SKM-1 (cell line): Measurements from ENCODE around the gene GIMAP5.
A peak's percentile ranks its signal among the peaks of the same experiment; 100 is the strongest.

ENCODE experiments used
- DNase-seq: peaks from one replicate; lab custom pipeline; 2025; ENCODE audit not compliant: unreplicated experiment; lab: John Stamatoyannopoulos, UW

The GIMAP5 gene

DNA sequence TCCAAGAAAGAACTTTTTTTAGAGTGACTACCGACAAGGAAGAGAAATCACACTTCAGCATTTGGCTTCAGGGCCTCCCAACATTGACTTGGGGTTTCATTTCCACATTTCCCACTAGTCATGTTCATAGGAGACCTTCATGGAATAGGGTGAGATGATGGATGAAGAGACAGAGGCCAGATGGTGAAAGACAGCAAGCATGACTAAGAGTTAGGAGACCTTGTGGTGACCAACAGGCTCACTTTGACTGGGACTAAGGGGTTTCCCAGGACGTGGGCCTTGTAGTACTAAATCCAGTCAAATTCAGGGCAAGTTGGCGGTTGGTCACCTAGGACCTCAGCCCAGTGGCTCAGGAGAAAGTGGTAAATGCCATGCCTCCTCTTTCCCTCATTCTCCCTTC is 3.0 kb upstream of the GIMAP5 start:
- no peak for DNase-seq

DNA sequence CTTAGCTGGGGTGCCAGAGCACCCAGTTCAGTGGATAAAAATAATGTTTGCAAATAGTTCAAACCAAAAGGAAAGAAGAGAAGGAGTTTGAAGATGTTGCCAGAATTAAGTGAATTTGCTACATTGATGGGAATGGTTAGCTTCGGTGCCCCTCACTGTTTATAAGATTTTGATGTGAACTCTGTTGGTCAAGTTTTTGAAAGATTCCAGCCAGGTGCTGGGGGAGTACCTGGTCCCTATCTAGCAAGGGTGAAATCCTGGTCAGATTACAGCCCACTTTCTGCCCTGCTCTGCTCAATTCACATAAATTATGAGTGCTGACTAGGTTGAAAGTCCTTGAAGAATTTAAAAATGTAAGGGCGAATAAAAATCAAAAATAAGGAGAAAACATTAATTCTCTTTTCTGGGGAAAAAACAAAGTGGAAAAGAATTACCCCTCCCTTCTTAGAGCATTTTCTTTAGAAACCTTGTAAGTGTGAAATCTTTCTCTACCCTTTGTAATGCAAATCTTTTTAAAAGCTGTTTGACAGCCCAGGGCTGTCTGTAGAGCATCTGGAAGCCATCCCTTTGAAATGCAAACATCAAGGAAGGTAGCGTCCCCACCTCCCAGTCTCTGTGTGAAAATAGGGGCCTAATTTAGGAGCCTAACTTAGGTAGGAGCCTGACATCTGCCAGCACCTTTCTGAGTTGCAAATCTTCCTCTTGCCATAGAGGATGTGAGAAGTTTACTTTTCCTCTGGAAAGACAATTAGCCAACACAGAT is 1.4 kb upstream of the GIMAP5 start:
- DNase-seq: no peak

DNA sequence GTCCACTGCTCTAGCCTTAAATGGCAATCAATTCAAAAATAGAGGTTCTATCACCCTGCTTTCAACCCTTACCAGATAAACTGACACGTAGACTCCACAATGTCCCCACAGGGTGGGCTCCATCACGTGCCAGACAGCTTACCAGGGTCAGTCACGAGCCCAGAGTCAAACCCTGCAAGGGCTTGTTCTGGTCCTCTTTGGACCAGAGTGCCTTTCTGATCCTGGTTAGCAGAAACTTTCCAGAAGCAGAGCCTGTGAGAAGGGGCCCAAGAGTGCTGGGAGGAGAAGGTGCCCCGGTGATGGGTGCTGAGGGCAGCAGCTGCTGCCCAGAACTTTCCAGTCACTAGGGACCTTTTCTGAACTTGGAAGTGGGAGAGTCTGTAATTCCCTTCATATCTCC is 354 bp upstream of the GIMAP5 start:
- no peak for DNase-seq

DNA sequence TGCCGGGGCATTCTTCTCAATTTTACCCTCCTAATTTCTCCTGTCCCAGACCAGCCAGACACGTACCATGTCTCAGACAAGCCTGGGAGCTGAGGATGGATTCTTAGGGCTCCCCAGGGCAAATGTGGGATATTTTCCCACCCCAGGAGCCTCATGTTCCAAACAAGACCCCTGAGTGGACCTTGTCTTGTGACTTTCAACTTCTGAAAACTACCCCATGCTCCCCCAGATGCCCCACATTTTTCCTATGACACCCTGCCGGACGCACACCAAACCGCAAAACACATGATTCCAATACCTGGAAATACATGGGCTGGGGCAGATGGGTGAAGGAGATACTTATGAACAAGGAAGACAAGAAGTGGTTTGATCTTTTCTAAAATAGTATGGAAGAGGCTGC is 874 bp downstream of the GIMAP5 start:
- DNase-seq: no peak

DNA sequence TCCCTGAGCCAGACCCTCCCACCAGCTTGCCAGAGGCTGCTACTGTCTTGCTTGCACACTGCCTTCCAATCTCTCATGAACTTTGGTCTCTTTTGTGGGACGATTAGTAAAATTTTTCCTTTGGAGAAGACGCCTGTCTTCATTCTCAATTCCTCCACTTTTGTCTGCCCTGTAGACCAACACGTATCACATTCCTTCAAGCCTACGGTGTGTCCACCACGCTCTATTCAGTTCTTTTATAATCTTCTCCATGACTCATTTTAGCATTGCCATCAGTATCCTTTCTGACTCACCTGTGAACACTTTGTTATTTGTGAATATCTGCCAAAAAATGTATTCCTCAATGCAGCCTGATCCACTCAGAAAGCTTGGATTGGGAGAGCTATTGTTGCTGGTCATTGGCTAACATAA is 1.4 kb downstream of the GIMAP5 start:
- DNase-seq: no peak

DNA sequence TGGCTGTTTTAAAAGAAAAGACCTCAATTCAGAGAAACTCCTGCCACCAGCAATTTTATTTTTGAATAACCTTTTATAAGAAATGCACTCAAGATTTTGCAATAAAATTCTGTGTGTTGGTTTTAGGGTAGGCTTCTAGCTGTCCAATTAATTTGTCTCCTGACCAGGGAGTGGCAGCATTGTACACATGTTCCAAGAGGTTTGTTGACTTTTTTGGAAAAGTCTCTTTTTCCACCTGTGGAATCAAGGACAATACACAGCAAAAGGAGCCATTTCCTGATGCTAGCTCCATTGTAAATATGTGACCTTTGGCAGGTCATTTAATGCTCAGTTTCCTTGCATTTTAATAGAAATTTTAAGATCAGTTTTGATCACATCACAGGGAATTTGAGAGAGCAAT is 1.8 kb downstream of the GIMAP5 start:
- no peak for DNase-seq

DNA sequence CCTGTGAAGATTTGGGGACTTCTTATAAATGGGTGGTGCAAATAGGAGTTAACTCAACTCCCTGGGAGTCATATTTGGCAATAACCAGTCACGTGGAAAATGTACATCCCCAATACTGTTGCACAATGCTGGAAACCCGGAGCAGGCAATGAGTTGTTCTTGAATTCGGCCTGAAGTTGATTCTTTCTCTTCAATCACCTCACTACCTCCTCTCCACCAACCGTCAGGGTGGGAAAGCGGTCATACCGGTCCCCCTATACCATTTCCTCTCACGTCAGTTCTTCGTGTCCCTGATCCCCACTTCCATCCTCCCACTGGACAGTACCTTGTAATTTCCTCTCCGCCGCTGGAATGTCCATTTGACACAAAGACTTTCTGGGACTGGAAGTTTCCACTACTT is 2.8 kb downstream of the GIMAP5 start:
- no peak for DNase-seq

DNA sequence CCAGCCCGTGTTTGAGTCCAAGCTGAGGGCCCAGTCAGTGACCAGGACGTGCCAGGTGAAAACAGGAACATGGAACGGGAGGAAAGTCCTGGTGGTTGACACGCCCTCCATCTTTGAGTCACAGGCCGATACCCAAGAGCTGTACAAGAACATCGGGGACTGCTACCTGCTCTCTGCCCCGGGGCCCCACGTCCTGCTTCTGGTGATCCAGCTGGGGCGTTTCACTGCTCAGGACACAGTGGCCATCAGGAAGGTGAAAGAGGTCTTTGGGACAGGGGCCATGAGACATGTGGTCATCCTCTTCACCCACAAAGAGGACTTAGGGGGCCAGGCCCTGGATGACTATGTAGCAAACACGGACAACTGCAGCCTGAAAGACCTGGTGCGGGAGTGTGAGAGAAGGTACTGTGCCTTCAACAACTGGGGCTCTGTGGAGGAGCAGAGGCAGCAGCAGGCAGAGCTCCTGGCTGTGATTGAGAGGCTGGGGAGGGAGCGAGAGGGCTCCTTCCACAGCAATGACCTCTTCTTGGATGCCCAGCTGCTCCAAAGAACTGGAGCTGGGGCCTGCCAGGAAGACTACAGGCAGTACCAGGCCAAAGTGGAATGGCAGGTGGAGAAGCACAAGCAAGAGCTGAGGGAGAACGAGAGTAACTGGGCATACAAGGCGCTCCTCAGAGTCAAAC is 5.2 kb downstream of the GIMAP5 start:
- no peak for DNase-seq

DNA sequence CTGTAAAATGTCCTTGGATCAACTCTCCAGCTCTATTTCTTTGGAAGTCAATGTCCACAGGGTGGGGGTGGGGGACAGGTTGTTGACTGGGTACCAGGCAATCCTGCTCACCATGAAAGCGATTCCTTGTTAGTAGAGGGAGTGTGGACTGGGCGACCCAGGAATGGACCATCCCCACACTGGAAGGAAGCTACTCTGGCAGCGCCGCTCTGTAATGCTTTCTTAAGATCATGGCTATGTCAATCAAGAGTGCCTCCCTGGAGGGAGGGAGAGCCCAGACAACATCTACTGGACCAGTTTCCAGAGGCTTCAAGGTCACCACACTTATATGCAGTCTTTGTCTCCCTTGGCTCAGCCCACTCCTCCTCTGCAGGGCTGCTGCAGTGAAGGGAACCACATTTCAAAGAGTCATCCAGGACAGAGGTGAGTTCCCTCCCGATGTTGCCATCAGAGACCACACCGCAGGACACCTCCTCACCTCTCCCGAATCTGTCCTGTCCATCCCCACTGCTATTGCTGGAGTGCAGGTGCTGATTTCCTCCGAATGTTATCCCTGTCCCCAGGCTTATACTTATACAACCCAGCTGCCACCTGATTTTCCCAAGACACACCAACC is 6.9 kb downstream of the GIMAP5 start:
- no peak for DNase-seq

DNA sequence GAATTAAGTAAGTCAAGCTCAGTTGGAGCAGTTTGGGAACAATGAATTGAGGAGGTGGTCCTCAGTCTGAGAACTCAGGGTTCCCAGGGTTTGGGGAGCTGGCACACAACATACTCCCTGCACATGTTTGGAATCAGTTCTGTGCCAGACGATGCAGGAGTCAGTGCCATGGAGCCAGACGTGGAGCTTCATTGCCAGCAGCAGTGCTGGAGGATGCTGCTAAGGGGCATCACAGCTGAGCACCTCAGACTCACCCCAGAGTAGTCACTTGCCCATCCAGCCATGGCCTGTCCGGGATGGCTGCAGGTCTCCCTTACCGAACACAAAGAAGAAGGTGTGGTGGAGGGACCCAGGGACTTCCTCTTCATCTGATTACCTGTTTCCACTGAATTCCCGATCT is 7.9 kb downstream of the GIMAP5 start:
- no peak for DNase-seq

DNA sequence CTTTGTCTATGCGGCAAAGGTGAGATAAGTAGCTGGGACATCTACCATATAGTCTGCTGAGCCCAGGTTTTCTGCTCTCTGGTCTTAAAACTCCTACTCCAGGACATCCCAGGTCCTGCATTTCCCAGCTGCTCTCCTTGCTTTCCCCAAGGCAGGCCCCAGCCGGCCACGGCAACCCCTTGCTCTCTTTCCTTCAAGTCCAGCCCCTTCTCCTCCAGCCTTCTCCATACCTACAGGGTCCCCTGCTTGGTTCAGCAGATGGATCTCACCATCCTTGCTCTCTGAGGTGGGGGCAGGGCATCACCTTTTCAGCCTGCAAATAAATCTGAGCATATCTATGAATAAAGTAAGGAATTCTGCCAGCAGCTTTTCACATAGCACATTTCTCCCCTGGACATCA is 8.7 kb downstream of the GIMAP5 start:
- no peak for DNase-seq

DNA sequence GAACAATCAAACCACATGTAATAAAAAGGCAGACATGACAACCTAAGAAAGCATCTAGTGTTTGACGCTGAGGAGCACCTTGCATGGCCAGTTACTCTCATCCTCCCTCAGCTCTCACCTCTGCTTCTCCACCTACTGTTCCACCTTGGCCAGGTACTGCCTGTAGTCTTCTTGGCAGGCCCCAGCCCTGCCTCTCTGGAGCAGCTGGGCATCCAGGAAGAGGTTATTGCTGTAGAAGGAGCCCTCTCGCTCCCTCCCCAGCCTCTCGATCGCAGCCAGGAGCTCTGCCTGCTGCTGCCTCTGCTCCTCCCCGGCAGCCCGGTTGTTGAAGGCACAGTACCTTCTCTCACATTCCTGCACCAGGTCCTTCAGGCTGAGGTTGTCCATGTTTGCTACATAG is 9.7 kb downstream of the GIMAP5 start:
- DNase-seq: no peak

DNA sequence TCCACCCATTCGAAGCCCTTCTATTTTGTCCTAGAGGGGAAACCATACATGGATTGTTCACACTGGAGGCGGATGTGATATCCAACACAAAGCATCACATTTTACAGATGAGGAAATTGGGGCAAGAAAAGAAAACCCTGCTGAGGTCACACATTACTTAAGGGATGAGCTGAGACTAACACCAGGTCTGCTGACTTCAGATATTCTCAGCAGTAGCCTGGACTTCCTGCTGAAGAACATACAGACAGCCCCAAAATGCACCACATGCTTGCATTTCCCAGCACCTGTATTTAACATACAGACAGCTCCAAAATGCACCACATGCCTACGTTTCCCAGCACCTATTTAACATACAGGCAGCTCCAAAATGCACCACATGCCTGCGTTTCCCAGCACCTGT is 11.2 kb downstream of the GIMAP5 start:
- DNase-seq: no peak

DNA sequence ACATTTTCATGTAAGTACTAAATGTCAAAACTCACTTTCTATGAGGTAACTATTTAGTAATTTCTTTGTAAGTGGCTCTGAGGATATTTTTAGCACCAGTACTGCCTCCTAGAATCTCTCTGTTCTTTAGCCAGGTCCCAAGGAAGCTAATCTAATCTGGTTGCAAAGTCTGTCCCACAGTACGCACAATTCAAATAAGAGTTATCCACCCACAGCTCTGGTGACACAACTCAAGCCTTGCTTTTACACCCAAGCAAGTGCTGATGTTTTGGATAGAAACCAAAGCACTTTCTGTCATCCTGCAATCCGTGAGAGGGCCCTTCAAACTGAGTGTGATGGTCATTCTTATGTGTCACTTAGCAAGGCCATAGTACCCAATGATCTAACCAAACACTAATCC is 14.5 kb downstream of the GIMAP5 start:
- DNase-seq: no peak

DNA sequence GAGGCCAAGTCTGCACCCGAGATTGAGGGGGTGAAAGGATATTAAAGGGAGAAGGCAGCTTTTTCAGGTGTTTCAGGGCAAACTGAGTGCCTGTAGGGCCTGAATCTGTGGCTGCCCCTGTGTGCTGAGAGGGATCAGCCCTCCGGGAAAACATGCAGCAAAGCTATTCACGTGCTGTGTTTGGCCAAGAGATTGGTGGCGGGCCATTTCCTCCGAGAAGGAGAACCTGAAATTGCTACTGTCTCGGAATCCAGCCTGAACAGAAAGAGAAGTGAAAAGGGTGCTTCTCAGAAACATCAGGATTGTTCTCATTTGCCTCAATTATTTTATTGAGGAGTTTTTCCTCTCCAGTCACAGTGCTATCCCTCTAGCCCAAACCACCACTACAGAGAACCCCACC is 16.0 kb downstream of the GIMAP5 start:
- no peak for DNase-seq

DNA sequence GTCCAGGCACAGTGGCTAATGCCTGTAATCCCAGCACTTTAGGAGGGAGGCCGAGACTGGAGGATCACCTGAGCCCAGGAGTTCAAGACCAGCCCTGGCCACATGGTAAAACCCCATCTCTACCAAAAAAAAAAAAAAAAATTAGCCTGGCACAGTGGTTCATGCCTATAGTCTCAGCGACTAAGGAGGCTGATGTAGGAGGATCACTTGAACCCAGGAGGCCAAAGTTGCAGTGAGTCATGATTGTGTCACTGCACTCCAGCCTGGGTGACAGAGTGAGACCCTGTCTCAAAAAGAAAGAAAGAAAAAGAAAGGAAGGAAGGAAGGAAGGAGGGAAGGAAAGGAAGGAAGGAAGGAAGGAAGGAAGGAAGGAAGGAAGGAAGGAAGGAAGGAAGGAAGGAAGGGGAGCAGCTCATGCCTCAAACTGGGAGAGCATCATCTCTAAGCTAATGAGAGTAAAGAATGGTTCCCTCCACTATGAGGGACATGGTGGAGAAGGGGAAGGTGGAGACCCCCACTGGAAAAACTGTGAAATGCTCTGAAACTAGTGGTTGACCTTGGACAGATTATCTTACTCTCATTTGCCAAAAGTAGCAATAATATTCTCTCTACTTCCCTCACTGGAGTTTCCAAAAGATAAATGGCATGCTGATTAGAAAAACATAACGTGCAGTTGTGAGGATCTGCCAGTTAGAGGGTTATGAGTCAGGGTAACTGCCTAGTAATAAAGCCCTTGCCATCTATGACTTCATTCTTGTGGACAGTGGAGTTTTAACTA is 16.8 kb downstream of the GIMAP5 start:
- DNase-seq: peak; percentile 0

DNA sequence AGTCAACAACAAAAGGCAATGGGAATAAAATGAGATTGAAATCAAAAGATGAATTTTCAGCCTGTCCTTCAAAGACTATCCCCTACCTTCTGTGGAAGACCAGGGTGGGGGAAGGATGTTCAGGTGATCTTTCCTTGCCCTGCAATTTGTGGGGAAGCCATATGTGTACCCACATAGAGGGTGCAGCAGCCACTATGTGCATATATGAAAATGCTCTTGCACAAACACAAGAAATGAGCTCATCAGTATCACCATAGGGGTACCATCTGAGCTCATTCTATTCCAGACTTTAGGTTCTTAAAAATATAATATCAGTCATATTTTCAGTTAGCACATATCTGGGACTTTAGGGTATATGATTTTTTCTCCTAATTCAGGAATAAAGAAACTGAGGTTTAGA is 17.7 kb downstream of the GIMAP5 start:
- DNase-seq: no peak

DNA sequence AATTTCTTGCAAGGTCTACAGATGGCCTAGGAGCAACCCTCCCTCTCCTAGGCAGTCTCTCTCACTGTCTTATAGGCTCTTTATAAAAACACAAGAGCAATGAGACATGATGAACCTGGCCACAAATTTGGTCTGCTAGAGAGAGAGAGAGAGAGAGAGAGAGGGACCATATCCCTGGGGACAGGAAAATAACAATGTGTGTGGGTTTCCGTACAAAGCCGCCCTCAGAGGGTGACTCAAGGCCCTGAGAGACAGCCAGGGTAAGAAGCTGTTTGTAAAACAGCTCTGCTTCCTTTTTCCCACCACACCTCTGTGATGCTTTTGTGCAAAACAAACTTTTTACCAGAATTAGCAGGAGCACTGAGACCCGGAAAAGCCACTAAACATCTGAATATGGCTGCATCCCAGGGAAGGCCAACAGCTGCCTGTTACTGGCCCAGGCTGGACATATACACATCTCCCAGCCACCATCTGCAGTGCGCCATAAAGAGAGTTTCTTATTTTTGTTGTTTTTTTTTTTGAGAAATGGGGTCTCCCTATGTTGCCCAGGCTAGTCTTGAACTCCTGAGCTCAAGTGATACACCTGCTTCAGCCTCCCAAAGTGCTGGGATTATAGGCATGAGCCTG is 18.4 kb downstream of the GIMAP5 start:
- no peak for DNase-seq

DNA sequence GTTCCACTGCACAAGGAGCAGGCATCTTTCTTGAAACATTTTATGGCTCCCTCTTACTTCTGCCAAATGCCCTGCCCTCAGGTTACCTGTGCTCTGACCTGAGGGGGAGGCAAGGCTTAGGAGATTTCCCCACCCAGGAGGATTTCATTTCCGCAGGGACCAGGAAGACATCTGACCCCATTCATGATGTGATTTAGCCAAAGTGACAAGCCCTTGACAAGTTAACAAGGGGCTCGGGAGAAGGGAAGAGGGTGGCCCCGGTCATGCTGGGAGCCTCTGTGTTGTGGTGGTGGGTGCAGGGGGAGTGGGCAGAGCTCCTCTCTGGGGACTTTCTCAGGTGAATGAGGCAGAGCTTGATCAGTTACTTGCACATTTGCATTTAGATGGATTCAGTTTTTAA is 18.9 kb downstream of the GIMAP5 start:
- no peak for DNase-seq

DNA sequence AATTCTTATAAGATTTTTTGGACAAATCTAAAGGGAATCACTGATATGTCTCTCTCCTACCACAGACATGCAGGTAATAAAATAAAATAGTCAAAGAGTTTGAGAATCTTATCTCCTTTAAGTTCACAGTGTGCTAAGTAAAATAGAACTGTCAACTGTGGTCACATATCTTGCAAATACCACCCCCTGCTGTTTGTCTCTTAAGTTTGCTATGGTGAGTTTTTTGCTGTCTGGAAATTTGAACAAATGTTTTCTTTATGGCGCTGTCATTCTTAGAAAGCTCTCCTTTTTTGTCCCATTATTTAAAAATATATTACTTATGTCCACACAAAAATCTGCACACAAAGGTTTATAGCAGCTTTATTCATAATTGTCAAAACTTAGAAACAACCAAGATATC is 19.6 kb downstream of the GIMAP5 start:
- no peak for DNase-seq

DNA sequence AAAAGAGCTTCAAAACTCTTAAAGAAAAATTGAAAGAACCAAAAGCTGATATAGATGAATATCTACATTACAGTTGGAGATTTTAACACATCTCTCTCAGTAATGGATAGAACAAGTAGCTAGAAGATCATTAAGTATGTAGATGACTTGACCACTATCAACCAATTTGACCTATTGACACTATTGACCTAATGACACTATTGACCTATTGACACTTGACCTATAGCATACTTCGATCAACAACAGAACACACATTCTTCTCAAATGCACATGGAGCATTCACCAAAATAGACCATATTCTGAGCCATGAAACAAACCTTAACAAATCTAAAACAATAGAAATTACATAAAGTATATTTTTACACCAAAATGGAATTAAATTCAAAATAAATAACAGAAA is 22.3 kb downstream of the GIMAP5 start:
- no peak for DNase-seq
